Activated T-cell treated with anti-CD3 and anti-CD28 coated beads for 4 hours (primary cell): ENCODE measurements around the gene VTN.

Experiments used
- DNase-seq: peaks from one replicate; pipeline ENCODE4 v3.0.0-alpha.2; 2020

Gene VTN

DNA sequence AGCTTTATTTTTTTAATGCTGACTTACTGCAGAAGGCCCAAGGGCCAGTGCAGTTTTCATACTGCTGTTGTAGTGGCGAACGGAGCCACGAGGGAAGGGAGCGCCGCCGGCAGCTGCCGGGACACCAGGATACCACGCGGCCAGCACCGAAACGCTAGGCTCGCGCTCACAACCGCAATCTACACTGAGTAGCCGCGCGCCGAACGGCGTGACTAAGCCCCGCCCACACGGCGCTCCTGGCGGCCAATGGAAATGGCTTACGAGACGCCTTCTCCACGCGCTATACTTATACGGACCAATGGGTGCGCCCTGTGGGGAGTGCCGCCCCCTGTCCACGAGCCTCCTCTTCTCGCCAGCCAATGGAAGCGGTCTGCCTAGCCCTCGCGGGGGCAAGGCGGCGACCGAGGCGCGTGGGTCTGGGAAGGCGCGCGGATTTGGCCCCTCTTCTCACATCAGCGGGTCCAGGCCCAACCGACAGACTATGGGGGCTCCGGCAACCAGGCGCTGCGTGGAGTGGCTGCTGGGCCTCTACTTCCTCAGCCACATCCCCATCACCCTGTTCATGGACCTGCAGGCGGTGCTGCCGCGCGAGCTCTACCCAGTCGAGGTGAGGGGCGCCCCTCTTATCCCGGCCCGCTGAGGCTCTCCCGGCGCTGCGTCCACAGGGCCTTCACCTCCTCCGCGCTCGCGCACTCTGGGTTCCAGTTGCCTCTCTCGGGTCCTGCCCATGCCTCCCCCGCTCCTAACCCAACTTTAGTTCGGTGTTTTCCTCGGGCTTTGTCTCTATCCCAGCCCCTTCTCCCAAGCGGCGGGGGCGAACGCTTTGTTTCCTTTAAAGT, 51.1 kb downstream of the VTN start, which contains the start of gene TMEM97:
TMEM97 (plus strand) TSS at position 442 of the 839 bp plus-strand sequence; CDS start at position 482, 40 bp downstream.
- DNase-seq, result peak; percentile 91

DNA sequence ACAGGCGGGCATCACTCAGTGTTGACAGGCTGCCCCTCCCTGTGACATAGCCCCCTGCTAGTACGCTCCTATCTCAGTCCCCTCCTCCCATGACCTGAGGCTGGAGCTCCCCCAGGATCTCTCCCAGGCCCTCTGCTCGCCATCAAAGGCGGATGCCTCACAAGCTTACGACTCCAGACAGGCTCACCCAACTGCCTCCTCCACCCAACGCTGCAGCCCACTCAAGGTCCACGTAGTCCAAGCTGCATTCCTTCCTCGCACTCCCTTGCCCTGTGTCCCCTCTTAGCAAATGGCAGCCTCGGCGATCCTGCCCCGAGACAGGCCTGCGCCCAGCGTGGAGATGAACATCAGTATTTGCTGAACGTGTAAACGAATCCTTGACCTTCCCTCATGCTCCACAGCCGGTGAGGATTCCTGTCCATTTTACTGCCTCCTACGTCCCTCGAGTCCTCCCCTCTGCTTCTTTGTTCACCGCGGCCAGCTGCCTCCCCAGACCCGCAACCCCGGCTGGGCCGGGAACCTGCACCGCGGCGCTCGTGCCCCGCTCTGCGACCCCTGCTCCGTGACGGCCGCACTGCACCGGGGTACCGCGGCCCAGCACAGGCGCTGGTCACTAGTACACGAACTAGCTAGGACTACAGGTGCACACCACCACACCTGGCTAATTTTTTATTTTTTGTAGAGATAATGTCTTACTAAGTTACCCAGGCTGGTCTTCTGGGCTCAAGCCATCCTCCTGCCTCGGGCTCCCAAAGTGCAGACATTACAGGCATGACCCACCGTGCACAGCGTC, 51.9 kb downstream of the VTN start:
- no peak for DNase-seq
